ENCODE measurements around the gene SELPLG.
"Not testable (repeated sequence)": the region's sequence is repeated elsewhere in the genome, so short reads cannot be mapped to it uniquely, and the experiment has no call there.

Gene SELPLG

GRCh38 chr12:108664338-108665258, 30.9 kb upstream of the SELPLG start:
- Histone ChIP-seq H3K4me3 (ENCODE audit: low read depth, low read length) (no peak overlapping the region), H3K36me3 (replicated peaks) (peaks cover 10% of the 10 kb centered on the region), H3K27me3 (replicated peaks) (no peaks in the 10 kb centered on the region), H3K27ac (peak overlapping the region; percentile 45)
- DNase-seq, result peak; percentile 94
- in situ Hi-C loops (cut with HindIII; ENCODE audit: low pct_ligation_motif_present, low sequenced_read_pairs), result no loop called here
- TF ChIP-seq CTCF (IDR thresholded peaks at IDR 0.05; ENCODE audit: low read depth, low read length, missing control alignments), result peak; percentile 92

DNA sequence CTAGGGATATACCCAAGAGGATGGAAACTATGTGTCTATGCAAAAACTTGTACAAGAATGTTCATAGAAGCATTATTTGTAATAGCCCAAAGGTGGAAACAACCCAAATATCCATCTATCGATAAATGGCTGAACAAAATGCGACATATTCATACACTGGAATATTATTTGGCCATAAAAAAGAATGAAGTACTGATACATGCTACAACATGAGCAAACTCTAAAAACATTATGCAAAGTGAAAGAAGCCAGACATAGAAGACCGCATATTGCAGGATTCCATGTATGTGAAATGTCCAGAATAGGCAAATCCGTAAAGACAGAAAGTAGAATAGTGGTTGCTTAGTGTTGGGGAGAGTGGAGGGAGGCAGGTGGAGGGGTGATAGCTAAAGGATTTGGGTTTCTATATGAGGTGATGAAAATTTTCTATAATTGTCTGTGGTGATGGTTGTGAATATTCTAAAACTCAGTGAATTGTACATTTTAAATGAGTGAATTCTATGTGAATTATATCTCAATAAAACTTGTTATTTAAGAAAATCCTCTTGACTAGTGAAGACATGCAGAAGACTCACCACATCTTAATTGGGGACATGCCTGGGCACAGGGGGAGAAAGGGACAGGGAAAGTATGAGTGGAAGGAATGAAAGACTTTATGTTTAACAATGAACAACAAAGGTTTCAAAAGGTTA, 29.8 kb upstream of the SELPLG start:
- Histone ChIP-seq H3K27ac (peak overlapping the region; percentile 45), H3K36me3 (replicated peaks) (peaks cover 17% of the 10 kb centered on the region), H3K27me3 (replicated peaks) (no peaks in the 10 kb centered on the region), H3K4me3 (ENCODE audit: low read depth, low read length) (no peak overlapping the region)
- no peak for TF ChIP-seq CTCF (IDR thresholded peaks at IDR 0.05; ENCODE audit: low read depth, low read length, missing control alignments)
- DNase-seq, result no peak
- in situ Hi-C loops (cut with HindIII; ENCODE audit: low pct_ligation_motif_present, low sequenced_read_pairs), result no loop called here

DNA sequence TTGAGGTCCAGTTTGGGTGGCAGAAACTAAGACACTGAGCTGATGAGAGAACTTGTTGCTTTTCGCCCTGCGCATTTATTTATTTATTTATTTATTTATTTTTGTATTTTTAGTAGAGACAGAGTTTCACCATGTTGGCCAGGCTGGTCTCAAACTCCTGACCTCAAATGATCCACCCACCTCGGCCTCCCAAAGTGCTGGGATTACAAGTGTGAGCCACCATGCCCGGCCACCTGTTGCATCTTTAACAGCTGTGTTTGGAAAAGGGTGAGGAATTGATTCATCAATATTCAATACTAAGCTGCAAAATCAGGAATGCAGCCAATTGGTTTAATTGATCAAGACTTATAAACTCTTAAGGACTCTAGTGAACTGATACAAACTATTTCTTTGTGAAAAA, 24.4 kb upstream of the SELPLG start:
- H3K36me3 ChIP-seq (replicated peaks), result peaks cover 52% of the 10 kb centered on the region

GRCh38 chr12:108657130-108657745, 23.5 kb upstream of the SELPLG start:
- DNase-seq, result no peak
- Histone ChIP-seq H3K36me3 (replicated peaks) (peaks cover 56% of the 10 kb centered on the region), H3K27ac (no peak overlapping the region), H3K4me3 (ENCODE audit: low read depth, low read length) (no peak overlapping the region), H3K27me3 (replicated peaks) (no peaks in the 10 kb centered on the region)
- TF ChIP-seq CTCF (IDR thresholded peaks at IDR 0.05; ENCODE audit: low read depth, low read length, missing control alignments), result no peak
- in situ Hi-C loops (cut with HindIII; ENCODE audit: low pct_ligation_motif_present, low sequenced_read_pairs), result no loop called here

More for the DNA sequence above, 24.4 kb upstream of the SELPLG start:
- H3K27ac ChIP-seq; in situ Hi-C loops (cut with HindIII; ENCODE audit: low pct_ligation_motif_present, low sequenced_read_pairs); H3K27me3 ChIP-seq (replicated peaks); DNase-seq; H3K4me3 ChIP-seq (ENCODE audit: low read depth, low read length): not testable (repeated sequence)

DNA sequence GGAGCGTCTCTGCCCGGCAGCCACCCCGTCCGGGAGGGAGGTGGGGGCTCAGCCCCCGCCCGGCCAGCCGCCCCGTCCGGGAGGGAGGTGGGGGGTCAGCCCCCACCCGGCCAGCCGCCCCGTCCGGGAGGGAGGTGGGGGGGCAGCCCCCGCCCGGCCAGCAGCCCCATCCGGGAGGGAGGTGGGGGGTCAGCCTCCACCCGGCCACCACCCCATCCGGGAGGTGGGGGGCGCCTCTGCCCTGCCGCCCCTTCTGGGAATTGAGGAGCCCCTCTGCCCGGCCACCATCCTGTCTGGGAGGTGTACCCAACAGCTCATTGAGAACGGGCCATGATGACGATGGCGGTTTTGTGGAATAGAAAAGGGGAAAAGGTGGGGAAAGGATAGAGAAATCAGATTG, 22.6 kb upstream of the SELPLG start:
- H3K27ac ChIP-seq; H3K27me3 ChIP-seq (replicated peaks); in situ Hi-C loops (cut with HindIII; ENCODE audit: low pct_ligation_motif_present, low sequenced_read_pairs); H3K4me3 ChIP-seq (ENCODE audit: low read depth, low read length); DNase-seq: not testable (repeated sequence)
- peaks cover 57% of the 10 kb centered on the region for H3K36me3 ChIP-seq (replicated peaks)

DNA sequence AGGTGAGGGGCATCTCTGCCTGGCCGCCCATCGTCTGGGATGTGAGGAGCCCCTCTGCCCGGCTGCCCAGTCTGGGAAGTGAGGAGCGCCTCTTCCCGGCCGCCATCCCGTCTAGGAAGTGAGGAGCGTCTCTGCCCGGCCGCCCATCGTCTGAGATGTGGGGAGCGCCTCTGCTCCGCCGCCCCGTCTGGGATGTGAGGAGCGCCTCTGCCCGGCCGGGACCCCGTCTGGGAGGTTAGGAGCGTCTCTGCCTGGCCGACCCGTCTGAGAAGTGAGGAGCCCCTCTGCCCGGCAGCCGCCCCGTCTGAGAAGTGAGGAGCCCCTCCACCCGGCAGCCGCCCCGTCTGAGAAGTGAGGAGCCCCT, 22.1 kb upstream of the SELPLG start:
- in situ Hi-C loops (cut with HindIII; ENCODE audit: low pct_ligation_motif_present, low sequenced_read_pairs); H3K4me3 ChIP-seq (ENCODE audit: low read depth, low read length); DNase-seq; H3K27me3 ChIP-seq (replicated peaks); H3K27ac ChIP-seq: not testable (repeated sequence)
- H3K36me3 ChIP-seq (replicated peaks), result peaks cover 58% of the 10 kb centered on the region

DNA sequence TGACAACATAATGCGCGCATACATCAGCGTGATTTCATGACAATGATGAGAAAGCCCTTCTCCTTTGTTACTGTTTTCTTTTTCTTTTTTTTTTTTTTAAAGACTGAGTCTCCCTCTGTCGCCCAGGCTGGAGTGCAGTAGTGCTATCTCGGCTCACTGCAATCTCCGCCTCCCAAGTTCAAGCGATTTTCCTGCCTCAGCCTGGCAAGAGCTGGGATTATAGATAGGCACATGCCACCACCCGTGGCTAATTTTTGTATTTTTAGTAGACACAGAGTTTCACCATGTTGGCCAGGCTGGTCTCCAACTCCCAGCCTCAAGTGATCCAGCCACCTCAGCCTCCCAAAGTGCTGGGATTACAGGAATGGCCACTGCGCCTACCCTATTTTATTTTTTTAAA, 20.9 kb upstream of the SELPLG start:
- DNase-seq; H3K27ac ChIP-seq; H3K4me3 ChIP-seq (ENCODE audit: low read depth, low read length); in situ Hi-C loops (cut with HindIII; ENCODE audit: low pct_ligation_motif_present, low sequenced_read_pairs); H3K27me3 ChIP-seq (replicated peaks): not testable (repeated sequence)
- H3K36me3 ChIP-seq (replicated peaks), result peaks cover 63% of the 10 kb centered on the region

Measured in brain microvascular endothelial cell (primary cell).